Retina (tissue), 1 donor: ENCODE results near the gene RTCB.
"Not testable (repeated sequence)": the region's sequence is repeated elsewhere in the genome, so short reads cannot be mapped to it uniquely, and the experiment has no call there.

Experiments used
- DNase-seq: peaks from one replicate; pipeline ENCODE4 v3.0.0-alpha.2; 2016

RTCB gene

GRCh38 chr22:32385681-32386080 is 26.4 kb downstream of the RTCB start:
- DNase-seq, result no peak

DNA sequence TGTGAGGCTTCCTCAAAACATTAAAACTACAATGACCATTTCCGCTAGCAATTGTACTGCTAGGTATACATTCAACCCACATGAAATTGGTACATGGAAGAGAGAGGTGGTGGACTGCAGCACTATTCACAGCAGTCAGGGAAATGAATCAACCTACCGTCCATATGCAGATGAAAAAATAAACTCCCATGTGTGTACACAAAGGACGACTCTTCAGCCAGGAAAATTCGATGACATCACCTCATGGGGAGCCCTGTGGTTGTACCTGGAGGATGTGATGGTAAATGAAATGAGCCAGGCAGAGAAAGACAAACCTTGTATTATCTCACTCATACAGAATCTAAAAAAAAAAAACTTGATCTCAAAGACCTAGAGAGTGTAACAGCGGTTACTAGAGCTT is 31.1 kb downstream of the RTCB start:
- DNase-seq, result no peak

DNA sequence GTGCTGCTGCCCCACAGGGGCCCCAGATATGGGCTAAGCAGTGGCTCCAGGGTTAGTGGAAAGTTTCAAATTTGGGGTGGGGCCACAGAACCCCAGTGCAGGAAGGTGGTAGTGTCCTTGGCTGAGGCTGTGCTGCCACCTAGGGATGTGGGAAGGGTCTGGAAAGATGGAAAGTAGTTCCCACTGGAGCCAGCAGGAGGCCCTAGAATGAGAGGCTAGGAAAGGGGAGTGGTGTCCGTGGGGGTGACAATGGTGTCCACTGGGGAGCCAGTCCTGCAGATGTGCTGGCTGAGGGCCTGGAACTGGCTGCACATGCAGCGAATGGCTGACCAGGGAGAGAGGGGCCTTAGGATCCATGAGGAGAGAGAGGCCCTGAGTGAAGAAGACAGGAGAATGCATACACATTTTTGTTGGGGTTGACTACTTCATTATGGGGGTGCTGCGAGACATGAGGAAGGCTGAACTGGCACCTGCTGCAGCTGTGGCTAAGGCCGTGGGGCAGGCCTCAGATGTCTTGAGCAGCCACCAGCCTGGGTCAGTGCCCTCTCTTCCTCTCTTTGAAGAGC is 33.3 kb downstream of the RTCB start:
- peak; percentile 31 for DNase-seq

- DNase-seq, result no peak
These were observed 35.4 kb downstream of the RTCB start for GRCh38 chr22:32376681-32377080.

DNA sequence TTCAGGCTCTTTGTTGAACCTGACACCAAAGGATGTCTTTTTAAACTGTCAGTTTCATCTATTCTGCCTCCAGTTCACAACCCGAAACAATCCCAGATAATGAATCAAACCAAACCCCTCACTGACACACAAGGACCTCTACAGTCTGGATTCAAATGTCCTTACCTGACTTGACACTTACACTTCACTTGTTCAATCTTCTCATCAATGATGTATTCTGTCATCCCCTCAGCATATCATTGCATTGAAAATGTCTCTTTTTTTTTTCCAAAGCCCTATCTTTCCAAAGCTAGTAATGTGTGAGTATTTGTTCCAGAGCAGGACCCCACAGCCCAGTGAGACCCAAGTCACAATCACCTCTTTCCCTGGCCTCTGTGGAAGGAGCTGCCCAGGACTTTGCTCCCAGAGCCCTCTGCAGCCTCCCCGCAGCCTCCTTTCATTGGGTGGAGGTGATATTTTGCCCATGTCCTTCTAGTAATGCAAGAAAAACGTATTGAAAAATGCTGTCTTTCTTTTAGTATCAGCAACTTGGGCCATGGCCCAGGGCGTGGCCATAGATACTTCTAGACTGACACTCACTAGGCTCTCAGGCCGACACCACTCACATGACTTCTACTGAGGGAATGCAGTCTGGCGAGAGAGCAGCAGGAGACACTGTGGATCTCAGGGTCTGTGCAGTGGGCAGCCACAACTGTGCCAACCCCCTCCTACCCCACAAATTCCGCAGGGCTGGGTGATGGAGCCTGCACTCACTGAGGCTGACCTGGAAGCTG is 36.2 kb downstream of the RTCB start:
- no peak for DNase-seq

DNA sequence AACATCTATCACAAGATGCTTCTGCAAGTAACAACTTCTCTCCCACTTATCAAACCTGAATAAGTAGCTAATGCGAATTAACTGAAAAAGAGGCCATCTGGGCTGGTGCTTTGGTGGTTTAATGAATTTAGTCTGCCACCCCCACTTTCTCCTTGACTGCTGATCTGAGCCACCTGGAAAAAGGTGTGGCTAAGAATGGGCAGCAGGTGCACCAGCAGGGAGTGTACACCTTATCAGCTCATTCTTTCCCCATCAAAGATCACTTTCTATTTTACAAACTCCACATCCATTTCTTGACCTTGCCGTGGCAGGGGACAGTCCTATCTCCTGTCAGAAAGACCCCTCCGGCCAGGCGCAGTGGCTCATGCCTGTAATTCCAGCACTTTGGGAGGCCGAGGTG is 47.8 kb downstream of the RTCB start:
- DNase-seq, result no peak

- DNase-seq, result no peak
These were observed 50.8 kb downstream of the RTCB start for GRCh38 chr22:32361257-32361656.

DNA sequence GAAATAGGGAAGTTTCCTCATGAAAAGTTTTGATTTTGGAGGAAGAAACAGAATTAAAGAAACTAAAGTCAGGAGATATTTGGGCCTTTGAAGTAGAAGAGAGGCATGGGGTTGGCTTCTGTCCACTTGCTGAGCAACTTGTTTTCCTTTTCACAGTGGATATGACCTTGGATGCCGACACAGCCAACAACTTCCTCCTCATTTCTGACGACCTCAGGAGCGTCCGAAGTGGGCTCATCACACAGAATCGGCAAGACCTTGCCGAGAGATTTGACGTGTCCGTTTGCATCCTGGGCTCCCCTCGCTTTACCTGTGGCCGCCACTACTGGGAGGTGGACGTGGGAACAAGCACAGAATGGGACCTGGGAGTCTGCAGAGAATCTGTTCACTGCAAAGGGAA is 52.0 kb downstream of the RTCB start:
- not testable (repeated sequence) for DNase-seq

GRCh38 chr22:32357567-32357966 is 54.5 kb downstream of the RTCB start, which contains the start of gene RFPL3:
Gene RFPL3 (plus strand): TSS chr22:32357867. CDS start chr22:32358072, 205 bp downstream.
- DNase-seq, result not testable (repeated sequence)

GRCh38 chr22:32355760-32356159 is 56.3 kb downstream of the RTCB start:
- DNase-seq, result no peak

GRCh38 chr22:32354360-32355351 is 57.4 kb downstream of the RTCB start:
- DNase-seq, result no peak

DNA sequence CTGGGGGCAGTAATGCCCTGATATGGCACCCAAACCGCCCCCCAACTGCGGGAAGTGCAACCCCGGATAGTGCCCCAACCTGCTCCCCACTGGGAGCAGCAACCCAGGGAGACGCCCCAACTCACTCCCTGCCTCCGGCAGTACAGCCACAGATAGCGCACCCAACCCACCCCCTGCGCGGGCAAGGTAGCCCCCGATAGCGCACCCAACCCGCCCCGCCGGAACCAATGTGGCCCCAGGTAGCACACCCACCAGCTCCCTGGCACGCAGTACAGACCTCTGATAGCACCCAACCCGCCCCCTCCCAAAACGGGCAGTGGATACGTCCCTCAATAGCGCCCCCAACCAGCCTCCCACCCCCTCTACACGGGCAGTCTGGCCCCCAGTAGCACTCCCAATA is 58.2 kb downstream of the RTCB start:
- no peak for DNase-seq

GRCh38 chr22:32353292-32353691 is 58.8 kb downstream of the RTCB start:
- DNase-seq, result no peak

GRCh38 chr22:32352681-32353080 is 59.4 kb downstream of the RTCB start:
- DNase-seq, result no peak

- not testable (repeated sequence) for DNase-seq
These were observed 60.2 kb downstream of the RTCB start for GRCh38 chr22:32351875-32352274.

DNA sequence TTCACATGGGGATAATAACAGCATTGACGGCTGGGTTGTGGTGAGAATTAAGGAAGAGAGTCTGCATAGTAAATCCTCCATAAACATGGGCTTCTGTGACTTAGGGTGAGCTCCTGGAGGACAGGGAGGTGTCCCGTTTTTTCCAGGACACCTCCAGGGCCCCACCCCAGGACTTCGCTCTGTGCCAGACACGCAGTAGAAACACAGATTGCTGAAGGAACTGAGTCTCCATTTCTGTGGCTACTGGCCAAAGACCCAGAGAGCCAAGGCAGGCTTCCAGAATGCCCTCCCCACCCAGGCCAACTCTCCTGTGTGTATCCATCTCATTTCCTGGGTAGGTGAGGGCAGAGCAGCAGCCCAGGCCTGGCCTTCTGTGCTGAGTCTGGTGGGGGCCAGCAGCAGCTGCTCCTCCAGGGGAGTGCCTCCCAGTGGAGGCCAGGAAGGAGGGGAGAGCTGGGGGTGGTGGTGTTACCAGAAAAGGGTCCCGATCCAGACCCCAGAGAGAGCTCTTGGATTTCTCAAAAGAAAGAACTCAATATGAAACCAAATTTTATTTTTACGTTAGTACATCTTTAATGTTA is 63.9 kb downstream of the RTCB start:
- DNase-seq, result no peak

DNA sequence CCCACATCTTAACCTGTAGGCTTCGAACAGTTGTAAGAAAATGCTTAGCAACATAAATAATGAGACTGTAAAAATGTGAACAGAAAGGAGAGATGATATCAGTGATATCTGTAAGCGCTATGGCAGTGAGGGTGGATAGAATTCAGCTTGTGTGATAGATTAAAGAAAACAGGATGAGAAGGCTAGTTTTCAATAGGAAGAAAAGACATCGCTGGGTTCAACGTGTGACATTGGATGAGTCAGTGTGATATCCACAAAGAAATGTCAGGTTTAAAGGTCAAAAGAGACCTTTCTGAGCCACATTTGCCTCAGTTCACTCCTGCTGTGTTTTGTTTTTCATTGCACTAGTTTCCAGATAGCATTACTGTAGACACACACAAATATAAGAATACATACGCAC is 68.1 kb downstream of the RTCB start:
- DNase-seq, result no peak

GRCh38 chr22:32342977-32343376 is 69.1 kb downstream of the RTCB start:
- no peak for DNase-seq

DNA sequence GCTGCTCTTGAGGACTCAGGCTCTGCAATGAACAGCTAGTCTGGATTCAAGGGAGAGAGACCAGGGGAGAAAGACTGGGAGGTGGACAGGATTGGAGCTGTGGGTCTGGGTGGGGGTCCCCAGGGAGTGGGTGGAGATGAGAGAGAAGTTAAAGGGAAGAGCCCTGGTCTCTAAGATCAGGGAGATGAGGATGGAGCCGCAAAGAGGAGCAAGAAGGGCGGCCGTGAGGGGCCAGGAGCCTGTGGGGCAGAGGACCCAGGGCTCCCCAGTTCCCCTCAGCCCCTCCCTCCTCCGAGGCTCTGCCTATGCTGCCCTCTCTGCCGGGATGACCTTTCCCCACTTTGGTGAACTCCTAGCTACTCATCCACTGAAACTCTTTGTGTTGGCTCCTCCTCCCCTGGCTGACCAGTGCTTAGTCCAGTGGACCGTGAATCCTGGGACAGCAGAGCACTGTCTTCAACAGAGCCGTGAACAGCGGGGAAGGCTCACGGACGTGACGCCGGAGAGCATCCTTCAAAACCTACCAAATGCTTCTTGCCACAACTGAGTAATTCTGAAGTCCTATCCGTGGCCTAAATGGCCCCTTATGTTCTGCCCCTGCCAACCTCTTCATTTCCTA is 70.8 kb downstream of the RTCB start:
- peak; percentile 67 for DNase-seq

- peak; percentile 60 for DNase-seq
These were observed 71.6 kb downstream of the RTCB start for GRCh38 chr22:32340411-32340810.

- DNase-seq, result no peak
These were observed 72.6 kb downstream of the RTCB start for GRCh38 chr22:32339190-32340012.

GRCh38 chr22:32338757-32339156 is 73.3 kb downstream of the RTCB start:
- no peak for DNase-seq
